Hepatocyte (in vitro differentiated cells): ENCODE results near the gene LHX4. TPM values are rescaled to one million over a fixed set of nuclear protein-coding genes. Genes with fewer than 3 reads are reported as not detected.
A peak's percentile ranks its signal among the peaks of the same experiment; 100 is the strongest.

Experiments used
- DNase-seq: peaks from one replicate; pipeline ENCODE4 v3.0.0-alpha.2; 2016; ENCODE audit warnings: low spot score
- H2AFZ ChIP-seq: fragments of 200-600 bp; sonication (generic); 2 replicates; pipeline ENCODE4 v1.6.0; 2016; ENCODE audit warnings: antibody characterized with exemption, mild to moderate bottlenecking
- H3K27ac ChIP-seq: fragments of 200-600 bp; sonication (generic); 2 replicates; pipeline ENCODE4 v1.5.1; 2016; ENCODE audit warnings: mild to moderate bottlenecking
- H3K27me3 ChIP-seq: fragments of 200-600 bp; sonication (generic); 2 replicates; pipeline ENCODE4 v1.6.1; 2016
- H3K36me3 ChIP-seq: fragments of 200-600 bp; sonication (generic); replicated peaks from 2 replicates; pipeline ENCODE4 v1.5.1; 2016; ENCODE audit warnings: low read depth; ENCODE audit not compliant: insufficient read depth
- H3K4me1 ChIP-seq: fragments of 200-600 bp; sonication (generic); 2 replicates; pipeline ENCODE4 v1.5.1; 2016; ENCODE audit warnings: mild to moderate bottlenecking, moderate library complexity; ENCODE audit not compliant: insufficient read depth
- H3K4me2 ChIP-seq: fragments of 200-600 bp; sonication (generic); 2 replicates; pipeline ENCODE4 v1.6.0; 2016
- H3K4me3 ChIP-seq: fragments of 200-600 bp; sonication (generic); 2 replicates; pipeline ENCODE4 v1.5.1; 2016; ENCODE audit warnings: mild to moderate bottlenecking
- H3K79me2 ChIP-seq: fragments of 200-600 bp; sonication (generic); 2 replicates; pipeline ENCODE4 v1.6.0; 2017; ENCODE audit warnings: mild to moderate bottlenecking
- H3K9me2 ChIP-seq: fragments of 200-600 bp; sonication (generic); replicated peaks from 2 replicates; pipeline ENCODE4 v1.6.0; 2017; ENCODE audit warnings: mild to moderate bottlenecking; ENCODE audit not compliant: insufficient read depth
- H3K9me3 ChIP-seq: fragments of 200-600 bp; sonication (generic); 2 replicates; pipeline ENCODE4 v1.5.1; 2016; ENCODE audit warnings: low read depth, mild to moderate bottlenecking
- H4K20me1 ChIP-seq: fragments of 200-600 bp; sonication (generic); 2 replicates; pipeline ENCODE4 v1.6.0; 2016; ENCODE audit warnings: mild to moderate bottlenecking; ENCODE audit not compliant: insufficient read depth, poor library complexity, severe bottlenecking
- EZH2 ChIP-seq: fragments of 200-600 bp; sonication (generic); IDR thresholded peaks from 2 replicates; pipeline ENCODE4 v1.6.1; 2016; ENCODE audit warnings: antibody characterized with exemption, mild to moderate bottlenecking, borderline replicate concordance
- EZH2phosphoT487 ChIP-seq: fragments of 200-600 bp; sonication (generic); IDR thresholded peaks from one replicate; pipeline ENCODE4 v1.6.1; 2018; ENCODE audit warnings: antibody characterized with exemption, mild to moderate bottlenecking, low read depth, moderate library complexity; ENCODE audit not compliant: unreplicated experiment, severe bottlenecking
- WGBS: methylation state at CpG from one replicate; pipeline ENCODE4 v1.1.6; 2016; ENCODE audit warnings: low lambda C conversion rate; ENCODE audit errors: missing lambda C conversion rate; 5-methylcytosine and 5-hydroxymethylcytosine counted together
- polyA plus RNA-seq: library from polyadenylated mRNA; unstranded; fragments of >200 nt; fragmentation: Nextera tagmentation; extraction: Ambion mirVana; gene quantifications from 2 replicates; pipeline ENCODE4 v1.2.1, GENCODE V29; 2016
- total RNA-seq: library from RNA; depleted of rRNA; stranded (reverse); fragments of >200 nt; gene quantifications from 2 replicates; pipeline ENCODE4 v1.2.3, GENCODE V29; 2014
- TF ChIP-seq, protein P1 (sequence below): fragments of 200-600 bp; sonication (generic); IDR thresholded peaks from 2 replicates; pipeline ENCODE4 v1.5.1; 2016; ENCODE audit warnings: antibody characterized with exemption, mild to moderate bottlenecking; ENCODE audit not compliant: poor library complexity

LHX4 gene
- total and polyA plus RNA-seq, 2 experiments from 2014 or later = 0.03 to 0.28 TPM

GRCh38 chr1:180228648-180229482 is 1.2 kb upstream of the LHX4 start:
- Histone ChIP-seq H3K4me3 (peak overlapping the region; percentile 55), H4K20me1 (no peaks in the 10 kb centered on the region), H3K4me1 (peaks cover 25% of the 10 kb centered on the region), H3K27me3 (peaks cover 98% of the 10 kb centered on the region), H3K79me2 (no peaks in the 10 kb centered on the region), H2AFZ (peak overlapping the region; percentile 52), H3K27ac (no peak overlapping the region), H3K9me3 (no peaks in the 10 kb centered on the region), H3K9me2 (no peaks in the 10 kb centered on the region), H3K4me2 (peak overlapping the region; percentile 100), H3K36me3 (no peaks in the 10 kb centered on the region)
- DNase-seq = no peak
- TF ChIP-seq EZH2phosphoT487 (no peak), EZH2 (peak; percentile 92)
- TF ChIP-seq, protein P1, sequence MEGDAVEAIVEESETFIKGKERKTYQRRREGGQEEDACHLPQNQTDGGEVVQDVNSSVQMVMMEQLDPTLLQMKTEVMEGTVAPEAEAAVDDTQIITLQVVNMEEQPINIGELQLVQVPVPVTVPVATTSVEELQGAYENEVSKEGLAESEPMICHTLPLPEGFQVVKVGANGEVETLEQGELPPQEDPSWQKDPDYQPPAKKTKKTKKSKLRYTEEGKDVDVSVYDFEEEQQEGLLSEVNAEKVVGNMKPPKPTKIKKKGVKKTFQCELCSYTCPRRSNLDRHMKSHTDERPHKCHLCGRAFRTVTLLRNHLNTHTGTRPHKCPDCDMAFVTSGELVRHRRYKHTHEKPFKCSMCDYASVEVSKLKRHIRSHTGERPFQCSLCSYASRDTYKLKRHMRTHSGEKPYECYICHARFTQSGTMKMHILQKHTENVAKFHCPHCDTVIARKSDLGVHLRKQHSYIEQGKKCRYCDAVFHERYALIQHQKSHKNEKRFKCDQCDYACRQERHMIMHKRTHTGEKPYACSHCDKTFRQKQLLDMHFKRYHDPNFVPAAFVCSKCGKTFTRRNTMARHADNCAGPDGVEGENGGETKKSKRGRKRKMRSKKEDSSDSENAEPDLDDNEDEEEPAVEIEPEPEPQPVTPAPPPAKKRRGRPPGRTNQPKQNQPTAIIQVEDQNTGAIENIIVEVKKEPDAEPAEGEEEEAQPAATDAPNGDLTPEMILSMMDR = no peak
- WGBS = 4% methylated on average over 49 of the region's 57 CpGs

DNA sequence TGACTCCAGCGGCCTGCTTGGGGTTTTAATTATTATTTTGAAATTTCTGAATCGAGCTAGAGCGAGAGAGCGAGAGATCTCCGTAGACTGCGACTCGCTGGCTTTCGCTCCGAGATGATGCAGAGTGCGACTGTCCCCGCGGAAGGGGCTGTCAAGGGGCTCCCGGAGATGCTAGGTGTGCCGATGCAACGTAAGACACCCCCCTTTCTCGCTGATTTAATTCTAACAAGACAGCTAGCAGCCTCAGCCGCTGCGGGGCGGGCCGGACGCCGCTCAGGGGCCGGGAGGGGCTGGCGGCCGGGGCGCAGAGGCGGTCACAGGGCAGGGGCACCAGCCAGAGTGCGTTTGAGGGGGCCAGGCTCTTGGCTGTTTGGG is 339 bp downstream of the LHX4 start:
- Histone ChIP-seq H3K27me3 (peaks cover 96% of the 10 kb centered on the region), H3K79me2 (no peaks in the 10 kb centered on the region), H2AFZ (peak overlapping the region; percentile 45), H3K4me1 (peaks cover 30% of the 10 kb centered on the region), H3K4me2 (peak overlapping the region; percentile 100), H4K20me1 (no peaks in the 10 kb centered on the region), H3K4me3 (peak overlapping the region; percentile 55), H3K9me2 (no peaks in the 10 kb centered on the region), H3K36me3 (no peaks in the 10 kb centered on the region), H3K9me3 (no peaks in the 10 kb centered on the region), H3K27ac (no peak overlapping the region)
- DNase-seq = no peak
- WGBS = 1% methylated on average over 28 of the region's 28 CpGs
- TF ChIP-seq, protein P1 = no peak
- TF ChIP-seq EZH2 (no peak), EZH2phosphoT487 (no peak)

- peak overlapping the region; percentile 100 for H3K4me2 ChIP-seq
- 1% methylated on average over 58 of the region's 65 CpGs for WGBS
Observed at GRCh38 chr1:180230791-180231505, 884 bp downstream of the LHX4 start.

GRCh38 chr1:180231506-180231921 is 1.4 kb downstream of the LHX4 start:
- H3K27me3 ChIP-seq = peaks cover 96% of the 10 kb centered on the region

More at GRCh38 chr1:180230791-180231505, 884 bp downstream of the LHX4 start:
- H3K27me3 ChIP-seq = peaks cover 96% of the 10 kb centered on the region
- no peaks in the 10 kb centered on the region for H4K20me1 ChIP-seq
- peak overlapping the region; percentile 55 for H3K4me3 ChIP-seq
- no peak for TF ChIP-seq EZH2phosphoT487
- peak; percentile 46 for DNase-seq
- H3K27ac ChIP-seq = no peak overlapping the region
- no peaks in the 10 kb centered on the region for H3K9me3 ChIP-seq
- no peaks in the 10 kb centered on the region for H3K36me3 ChIP-seq
- peaks cover 30% of the 10 kb centered on the region for H3K4me1 ChIP-seq
- H3K9me2 ChIP-seq = no peaks in the 10 kb centered on the region
- peak overlapping the region; percentile 20 for H2AFZ ChIP-seq
- H3K79me2 ChIP-seq = no peaks in the 10 kb centered on the region

More at GRCh38 chr1:180231506-180231921, 1.4 kb downstream of the LHX4 start:
- no peaks in the 10 kb centered on the region for H3K9me2 ChIP-seq
- H4K20me1 ChIP-seq = no peaks in the 10 kb centered on the region
- peak overlapping the region; percentile 20 for H2AFZ ChIP-seq
- H3K4me2 ChIP-seq = peak overlapping the region; percentile 100
- peak overlapping the region; percentile 55 for H3K4me3 ChIP-seq
- H3K9me3 ChIP-seq = no peaks in the 10 kb centered on the region
- TF ChIP-seq EZH2 = peak; percentile 70
- TF ChIP-seq EZH2phosphoT487 = peak; percentile 77
- TF ChIP-seq, protein P1 = no peak
- WGBS = 2% methylated on average over 37 of the region's 37 CpGs
- no peaks in the 10 kb centered on the region for H3K79me2 ChIP-seq
- H3K36me3 ChIP-seq = no peaks in the 10 kb centered on the region
- H3K27ac ChIP-seq = no peak overlapping the region
- DNase-seq = no peak
- H3K4me1 ChIP-seq = peaks cover 30% of the 10 kb centered on the region
